OCI-LY1 (cell line): ENCODE data around the gene RAB12.

Experiments
- H2AFZ ChIP-seq: fragments of 200-600 bp; sonication (generic), shearing (Covaris generic); 2 replicates; pipeline ENCODE4 v1.6.0; 2014; ENCODE audit warnings: antibody characterized with exemption, mild to moderate bottlenecking, low read length
- H3F3A ChIP-seq: fragments of 200-600 bp; sonication (generic), shearing (Covaris generic); 2 replicates; pipeline ENCODE4 v1.6.0; 2014; ENCODE audit warnings: mild to moderate bottlenecking, antibody characterized with exemption, low read length, moderate library complexity; ENCODE audit not compliant: insufficient read depth
- H3K27ac ChIP-seq: fragments of 200-600 bp; sonication (generic); 2 replicates; pipeline ENCODE4 v1.5.1; 2014; ENCODE audit warnings: low read length, mixed run types, mild to moderate bottlenecking, low read depth; ENCODE audit not compliant: poor library complexity, severe bottlenecking
- H3K27me3 ChIP-seq: fragments of 200-600 bp; sonication (generic); 2 replicates; pipeline ENCODE4 v1.6.0; 2014; ENCODE audit warnings: antibody characterized with exemption, mild to moderate bottlenecking, low read length, moderate library complexity; ENCODE audit not compliant: insufficient read depth
- H3K36me3 ChIP-seq: fragments of 200-600 bp; sonication (generic); 2 replicates; pipeline ENCODE4 v1.6.1; 2014; ENCODE audit warnings: mild to moderate bottlenecking, antibody characterized with exemption, low read length, moderate library complexity, mixed read lengths; ENCODE audit not compliant: insufficient read depth
- H3K4me1 ChIP-seq: fragments of 200-600 bp; sonication (generic); 2 replicates; pipeline ENCODE4 v1.5.1; 2014; ENCODE audit warnings: mild to moderate bottlenecking, low read length, moderate library complexity; ENCODE audit not compliant: insufficient read depth, severe bottlenecking
- H3K4me2 ChIP-seq: fragments of 200-600 bp; sonication (generic), shearing (Covaris generic); 2 replicates; pipeline ENCODE4 v1.6.1; 2014; ENCODE audit warnings: low read length
- H3K4me3 ChIP-seq: fragments of 200-600 bp; sonication (generic); 2 replicates; pipeline ENCODE4 v1.5.1; 2014; ENCODE audit warnings: low read length, low read depth, mild to moderate bottlenecking, mixed read lengths; ENCODE audit not compliant: poor library complexity, severe bottlenecking
- H3K79me2 ChIP-seq: fragments of 200-600 bp; shearing (Covaris generic); 2 replicates; pipeline ENCODE4 v1.6.1; 2016; ENCODE audit warnings: mixed run types, low read length, mixed read lengths; ENCODE audit not compliant: insufficient read depth
- H3K9ac ChIP-seq: fragments of 200-600 bp; sonication (generic), shearing (Covaris generic); 2 replicates; pipeline ENCODE4 v1.6.1; 2014; ENCODE audit warnings: mild to moderate bottlenecking, low read length, mixed read lengths
- H3K9me2 ChIP-seq: fragments of 200-600 bp; sonication (generic), shearing (Covaris generic); 2 replicates; pipeline ENCODE4 v1.6.1; 2014; ENCODE audit warnings: low read depth, mild to moderate bottlenecking, low read length, mixed read lengths
- H3K9me3 ChIP-seq: fragments of 200-600 bp; shearing (Covaris generic); 2 replicates; pipeline ENCODE4 v1.6.1; 2014; ENCODE audit warnings: low read length, mixed read lengths
- H4K20me1 ChIP-seq: fragments of 200-600 bp; sonication (generic), shearing (Covaris generic); 2 replicates; pipeline ENCODE4 v1.6.0; 2016; ENCODE audit warnings: mild to moderate bottlenecking, low read length; ENCODE audit not compliant: insufficient read depth
- EZH2 ChIP-seq: fragments of 200-600 bp; sonication (generic), shearing (Covaris generic); IDR thresholded peaks from 2 replicates; pipeline ENCODE4 v1.8.0; 2017; ENCODE audit warnings: borderline replicate concordance, mixed run types, mild to moderate bottlenecking, antibody characterized with exemption, low read length, moderate library complexity, mixed read lengths
- TF ChIP-seq, protein P1 (sequence below): fragments of 200-600 bp; sonication (generic), shearing (Covaris generic); IDR thresholded peaks from 2 replicates; pipeline ENCODE4 v1.5.1; 2017; ENCODE audit warnings: mild to moderate bottlenecking, antibody characterized with exemption, low read length, moderate library complexity, mixed read lengths

RAB12 gene

DNA sequence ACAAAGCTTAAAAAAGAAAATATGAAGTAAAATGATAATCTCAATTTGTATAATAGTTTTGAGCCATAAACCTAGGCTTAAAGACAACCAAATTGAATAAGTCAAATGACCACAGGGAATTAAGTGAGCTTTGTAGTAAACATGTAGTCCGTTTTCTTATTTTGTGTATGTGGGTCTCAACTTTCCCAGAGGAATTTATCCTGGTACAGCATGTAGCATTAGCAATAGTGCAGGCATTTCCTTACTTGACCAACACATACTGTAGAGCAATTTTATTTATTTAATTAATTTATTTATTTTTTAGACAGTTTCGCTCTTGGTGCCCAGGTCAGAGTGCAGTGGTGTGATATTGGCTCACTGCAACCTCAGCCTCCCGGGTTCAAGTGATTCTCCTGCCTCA, 58.6 kb downstream of the RAB12 start:
- H3K27me3 ChIP-seq, result peaks cover 9% of the 10 kb centered on the region; the same call in 1 of the 2 replicates
- TF ChIP-seq EZH2, result no peak
- TF ChIP-seq, protein P1, sequence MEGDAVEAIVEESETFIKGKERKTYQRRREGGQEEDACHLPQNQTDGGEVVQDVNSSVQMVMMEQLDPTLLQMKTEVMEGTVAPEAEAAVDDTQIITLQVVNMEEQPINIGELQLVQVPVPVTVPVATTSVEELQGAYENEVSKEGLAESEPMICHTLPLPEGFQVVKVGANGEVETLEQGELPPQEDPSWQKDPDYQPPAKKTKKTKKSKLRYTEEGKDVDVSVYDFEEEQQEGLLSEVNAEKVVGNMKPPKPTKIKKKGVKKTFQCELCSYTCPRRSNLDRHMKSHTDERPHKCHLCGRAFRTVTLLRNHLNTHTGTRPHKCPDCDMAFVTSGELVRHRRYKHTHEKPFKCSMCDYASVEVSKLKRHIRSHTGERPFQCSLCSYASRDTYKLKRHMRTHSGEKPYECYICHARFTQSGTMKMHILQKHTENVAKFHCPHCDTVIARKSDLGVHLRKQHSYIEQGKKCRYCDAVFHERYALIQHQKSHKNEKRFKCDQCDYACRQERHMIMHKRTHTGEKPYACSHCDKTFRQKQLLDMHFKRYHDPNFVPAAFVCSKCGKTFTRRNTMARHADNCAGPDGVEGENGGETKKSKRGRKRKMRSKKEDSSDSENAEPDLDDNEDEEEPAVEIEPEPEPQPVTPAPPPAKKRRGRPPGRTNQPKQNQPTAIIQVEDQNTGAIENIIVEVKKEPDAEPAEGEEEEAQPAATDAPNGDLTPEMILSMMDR, result no peak
- H3K27ac ChIP-seq, result no peak overlapping the region
- no peak overlapping the region for H3K4me3 ChIP-seq
- no peaks in the 10 kb centered on the region for H3K9me3 ChIP-seq
- peaks cover 3% of the 10 kb centered on the region for H3K4me1 ChIP-seq
- no peak overlapping the region for H3K4me2 ChIP-seq
- no peaks in the 10 kb centered on the region for H3F3A ChIP-seq
- H3K9ac ChIP-seq, result no peak overlapping the region
- H3K79me2 ChIP-seq, result no peaks in the 10 kb centered on the region
- H4K20me1 ChIP-seq, result no peaks in the 10 kb centered on the region
- no peaks in the 10 kb centered on the region for H3K9me2 ChIP-seq
- H2AFZ ChIP-seq, result no peak overlapping the region
- no peaks in the 10 kb centered on the region; the same call in 1 of the 2 replicates for H3K36me3 ChIP-seq

DNA sequence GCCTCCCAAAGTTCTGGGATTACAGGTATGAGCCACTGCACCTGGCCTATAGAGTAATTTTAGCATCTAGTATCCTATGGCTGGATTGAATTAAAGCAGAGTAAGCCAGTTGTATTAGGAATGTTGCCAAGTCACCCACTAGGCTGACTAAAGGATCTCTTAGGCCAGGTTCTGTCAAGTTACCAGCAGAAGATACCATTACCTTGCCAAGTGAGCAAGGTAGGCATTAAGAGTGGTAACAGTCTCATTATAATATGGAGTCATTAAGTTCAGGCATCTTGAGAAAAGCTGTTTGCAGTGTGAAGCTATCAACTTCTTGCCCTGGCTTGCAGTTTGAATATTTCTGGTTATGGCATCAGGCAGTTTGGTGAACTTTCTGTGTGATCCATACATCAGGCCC, 59.1 kb downstream of the RAB12 start:
- Histone ChIP-seq H3K27me3 (peaks cover 9% of the 10 kb centered on the region; the same call in 1 of the 2 replicates), H3K79me2 (no peaks in the 10 kb centered on the region), H3K9me3 (no peaks in the 10 kb centered on the region), H3K4me1 (no peaks in the 10 kb centered on the region), H3K36me3 (no peaks in the 10 kb centered on the region; the same call in 1 of the 2 replicates), H3K27ac (no peak overlapping the region), H3K9ac (no peak overlapping the region), H3F3A (no peaks in the 10 kb centered on the region), H2AFZ (no peak overlapping the region), H4K20me1 (no peaks in the 10 kb centered on the region), H3K4me3 (no peak overlapping the region), H3K4me2 (no peak overlapping the region), H3K9me2 (no peaks in the 10 kb centered on the region)
- TF ChIP-seq, protein P1, result no peak
- no peak for TF ChIP-seq EZH2

DNA sequence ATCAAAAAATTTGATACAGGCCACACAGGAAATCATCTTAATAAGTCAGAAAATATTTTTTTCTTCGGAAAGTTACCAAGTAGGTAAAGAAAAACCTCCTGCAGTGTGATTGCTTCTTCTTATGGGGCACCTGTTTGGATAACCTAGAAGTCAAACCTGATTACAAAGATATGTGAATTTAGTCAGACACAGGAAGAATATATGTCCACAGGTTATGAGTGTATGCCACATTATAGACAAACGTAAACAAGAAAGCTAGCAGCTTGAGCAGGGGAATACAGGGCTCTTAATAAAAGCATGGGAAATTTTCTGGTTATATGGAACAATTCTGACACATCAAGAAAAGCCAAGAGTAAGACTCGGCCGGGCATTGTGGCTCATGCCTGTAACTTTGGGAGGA, 60.3 kb downstream of the RAB12 start:
- Histone ChIP-seq H3K9me3 (peaks cover 9% of the 10 kb centered on the region; the same call in 1 of the 2 replicates), H3K4me3 (no peak overlapping the region), H3K9me2 (no peaks in the 10 kb centered on the region), H3K9ac (no peak overlapping the region), H4K20me1 (no peaks in the 10 kb centered on the region), H3F3A (no peaks in the 10 kb centered on the region), H3K79me2 (no peaks in the 10 kb centered on the region), H3K36me3 (no peaks in the 10 kb centered on the region; the same call in 1 of the 2 replicates), H2AFZ (no peak overlapping the region), H3K27me3 (peaks cover 13% of the 10 kb centered on the region), H3K4me1 (no peaks in the 10 kb centered on the region), H3K27ac (no peak overlapping the region), H3K4me2 (no peak overlapping the region)
- TF ChIP-seq, protein P1, result no peak
- TF ChIP-seq EZH2, result no peak
